ENCODE data around the gene FAM20C.
A peak's percentile ranks its signal among the peaks of the same experiment; 100 is the strongest.

FAM20C gene

DNA sequence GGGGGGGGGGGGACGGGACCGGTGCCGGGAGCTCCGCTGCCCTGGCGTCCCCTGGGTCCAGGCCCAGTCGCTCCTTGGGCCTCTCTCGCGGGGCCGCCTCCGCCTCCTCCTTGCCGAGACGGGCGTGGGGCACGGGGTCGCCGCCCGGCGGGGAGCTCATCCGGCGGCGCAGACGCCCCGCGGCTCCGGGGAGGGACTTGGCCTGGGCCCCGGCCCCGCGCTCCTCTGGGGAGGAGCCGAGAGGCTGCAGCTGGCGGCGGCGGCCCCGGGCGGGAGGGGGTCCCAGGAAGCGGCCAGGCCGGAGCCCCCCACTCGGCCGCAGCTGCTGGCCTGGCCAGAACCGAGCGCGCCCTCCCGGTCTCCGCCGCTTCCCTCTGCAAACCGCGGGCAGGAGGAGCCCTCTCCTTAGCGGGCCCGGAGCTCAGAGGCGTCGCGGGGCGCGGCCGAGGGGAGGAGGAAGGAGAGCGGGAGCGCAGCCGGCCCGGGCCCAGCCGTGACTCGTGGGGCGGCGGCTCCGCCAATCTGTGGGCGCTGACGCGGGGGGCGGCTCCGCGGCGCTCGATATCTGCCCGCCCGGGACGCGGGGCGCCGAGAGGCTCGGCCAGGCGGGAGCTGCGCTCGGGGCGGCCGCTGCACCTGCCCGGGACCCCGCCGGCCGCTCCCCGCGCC is at the start of gene FAM20C:
FAM20C (plus strand) TSS at position 591 of the 669 bp plus-strand sequence. CDS start 629 bp downstream, outside the sequence.
- DNase-seq (ENCODE audit: low read depth in 2 of 2, low spot score in 1 of 2) = no peak

DNA sequence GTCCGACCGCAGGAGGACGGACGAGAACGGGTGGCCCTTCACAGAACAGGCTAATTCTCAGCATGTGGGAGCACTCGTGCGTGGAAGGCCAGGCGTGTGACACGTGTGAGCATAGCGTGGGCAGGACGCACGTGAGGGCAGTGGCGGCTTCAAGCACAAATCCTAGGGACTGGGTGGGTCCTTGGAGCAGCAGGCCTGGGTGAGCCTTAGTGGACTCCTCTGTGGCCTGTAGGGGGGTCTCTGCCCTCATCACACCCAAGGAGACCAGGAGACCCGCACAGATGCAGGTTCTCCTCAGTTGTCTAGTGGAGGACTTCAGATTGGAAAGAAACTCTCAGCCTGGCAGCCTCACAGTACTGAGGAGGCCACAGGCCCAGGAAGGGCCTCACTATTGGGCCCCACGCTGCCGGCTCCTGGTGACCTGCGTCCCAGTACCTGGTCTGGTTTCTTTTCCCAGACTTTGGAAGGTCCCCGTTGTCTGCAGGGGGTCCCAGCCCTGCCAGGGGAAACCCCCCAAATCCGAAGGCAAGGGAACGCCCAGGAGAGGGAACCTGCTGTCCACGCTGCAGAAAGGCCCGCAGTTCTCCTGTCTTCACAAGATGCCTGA is 49.1 kb upstream of the FAM20C start:
- DNase-seq (ENCODE audit: low read depth in 2 of 2, low spot score in 1 of 2) = no peak

DNA sequence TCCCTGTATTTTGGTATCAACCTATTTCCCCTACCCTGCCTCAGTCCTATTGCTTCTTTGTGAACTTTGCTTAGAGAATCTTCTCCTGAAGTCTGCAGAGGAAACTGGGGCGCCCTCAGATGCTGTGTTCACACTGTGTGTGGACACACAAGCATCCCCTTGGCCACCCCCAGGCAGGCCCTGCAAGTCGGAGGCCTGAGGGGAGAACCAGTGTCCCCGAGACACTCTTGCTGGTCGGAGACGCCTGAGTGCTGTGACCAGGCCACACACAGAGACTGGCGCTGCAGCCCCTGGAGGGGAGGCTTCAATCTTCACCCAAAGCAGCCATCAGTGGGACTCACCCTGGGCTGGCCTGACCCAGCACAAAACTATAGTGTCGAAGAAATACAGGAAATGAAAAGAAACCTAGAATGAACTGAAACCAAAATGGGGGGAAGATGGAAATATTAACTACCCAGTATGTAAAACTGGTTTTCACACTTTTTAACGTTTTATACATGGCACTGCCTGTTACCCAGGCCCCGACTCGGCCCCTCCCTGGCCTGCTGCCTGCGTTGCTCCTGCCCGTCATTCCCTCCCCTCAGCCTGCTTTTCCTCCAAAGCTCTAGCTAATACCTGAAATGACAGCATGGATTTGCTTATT is 48.4 kb upstream of the FAM20C start:
- no peak for DNase-seq (ENCODE audit: low read depth in 2 of 2, low spot score in 1 of 2)

DNA sequence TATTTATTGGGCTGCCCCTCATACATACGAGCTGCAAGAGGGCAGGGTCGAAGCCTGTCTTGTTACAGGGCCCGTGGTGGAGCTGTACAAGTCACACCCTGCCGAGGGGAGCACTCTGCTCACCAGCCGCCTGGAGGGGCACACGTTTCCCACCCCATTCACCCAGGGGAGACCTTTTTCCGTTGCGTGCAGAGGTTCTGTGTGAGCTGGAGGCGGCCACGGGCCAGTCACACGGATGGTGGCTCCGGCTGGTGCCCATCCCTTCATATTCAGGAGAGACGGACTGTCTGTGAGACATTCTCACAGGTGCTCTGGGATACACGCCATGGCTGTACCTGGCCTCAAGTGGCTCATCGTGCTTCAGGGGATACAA is 47.9 kb upstream of the FAM20C start:
- DNase-seq (ENCODE audit: low read depth in 2 of 2, low spot score in 1 of 2) = no peak

DNA sequence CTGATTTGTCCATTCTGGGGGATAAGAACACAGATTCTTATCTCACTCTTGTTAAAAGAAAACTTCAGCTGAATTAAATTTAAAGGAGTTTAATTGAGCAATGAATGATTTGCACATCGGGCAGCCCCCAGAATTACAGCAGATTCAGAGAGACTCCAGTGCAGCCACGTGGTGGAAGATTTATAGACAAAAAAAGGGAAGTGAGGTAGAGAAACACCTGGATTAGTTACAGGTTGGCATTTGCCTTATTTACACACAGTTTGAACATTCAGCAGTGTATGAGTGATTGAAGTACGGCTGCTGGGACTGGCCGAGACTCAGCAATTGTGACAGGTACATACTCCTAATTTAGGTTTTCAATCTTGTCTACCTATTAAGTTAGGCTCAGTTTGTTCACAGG is 46.5 kb upstream of the FAM20C start:
- DNase-seq (ENCODE audit: low read depth in 2 of 2, low spot score in 1 of 2) = no peak

DNA sequence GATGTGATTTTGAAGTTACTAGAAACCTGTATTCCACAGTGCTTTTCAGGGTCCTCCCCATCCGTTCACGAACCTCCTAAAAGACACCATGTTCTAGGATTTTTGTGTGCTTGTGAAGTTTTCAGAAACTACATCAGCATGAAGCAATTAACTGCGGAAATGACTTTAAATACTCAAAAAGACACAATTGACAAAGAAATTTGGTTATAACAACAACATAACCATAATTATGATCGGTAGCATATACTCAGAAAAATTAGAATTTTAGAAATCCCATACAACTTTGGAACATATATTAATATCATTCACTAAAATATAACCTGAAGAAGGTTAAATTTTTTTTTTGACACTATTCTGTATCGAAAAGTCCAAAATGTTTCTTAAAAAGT is 43.8 kb upstream of the FAM20C start:
- DNase-seq (ENCODE audit: low read depth in 2 of 2, low spot score in 1 of 2) = no peak

DNA sequence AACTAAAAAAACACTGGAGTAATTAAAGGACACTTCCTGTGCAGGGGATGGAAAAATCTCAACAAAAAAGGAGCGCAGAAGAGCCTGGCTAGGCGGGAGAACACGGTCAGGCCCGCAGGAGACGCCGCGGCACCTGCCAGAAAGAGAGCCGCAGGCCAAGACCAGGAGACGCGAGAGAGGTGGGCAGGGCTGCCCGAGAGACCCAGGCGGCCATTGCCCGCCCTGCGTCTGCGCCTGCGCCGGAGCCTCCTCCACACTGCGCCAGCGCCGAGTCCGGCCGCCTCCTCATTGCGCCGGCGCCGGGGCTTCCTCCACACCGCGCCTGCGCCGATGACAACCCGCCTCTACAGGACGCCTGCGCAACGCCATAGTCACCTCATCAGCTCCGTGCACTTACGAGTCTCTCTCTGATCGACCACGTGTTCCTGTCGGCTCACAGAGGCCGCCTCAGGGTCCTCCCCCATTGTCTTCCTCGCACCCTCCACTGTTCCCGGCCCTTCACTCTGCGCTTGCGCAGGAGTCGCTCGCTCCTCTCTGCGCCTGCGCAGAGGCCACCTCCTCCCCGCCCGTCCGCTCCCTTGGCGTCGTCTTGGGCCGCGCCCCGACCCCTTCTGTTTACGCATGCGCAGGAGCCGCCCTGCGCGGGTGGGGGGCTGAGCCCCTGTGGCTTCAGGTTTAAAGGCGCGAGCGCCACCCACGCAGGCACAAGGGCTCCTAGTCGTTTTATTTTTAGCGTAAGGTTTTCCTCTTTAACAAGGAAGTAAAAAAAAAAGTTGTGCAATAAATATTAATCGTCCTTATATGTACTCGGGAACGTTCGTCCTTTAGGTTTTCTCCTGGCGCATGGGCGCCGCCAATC is 43.2 kb upstream of the FAM20C start:
- DNase-seq (ENCODE audit: low read depth in 2 of 2, low spot score in 1 of 2) = peak; percentile 92 to 95

DNA sequence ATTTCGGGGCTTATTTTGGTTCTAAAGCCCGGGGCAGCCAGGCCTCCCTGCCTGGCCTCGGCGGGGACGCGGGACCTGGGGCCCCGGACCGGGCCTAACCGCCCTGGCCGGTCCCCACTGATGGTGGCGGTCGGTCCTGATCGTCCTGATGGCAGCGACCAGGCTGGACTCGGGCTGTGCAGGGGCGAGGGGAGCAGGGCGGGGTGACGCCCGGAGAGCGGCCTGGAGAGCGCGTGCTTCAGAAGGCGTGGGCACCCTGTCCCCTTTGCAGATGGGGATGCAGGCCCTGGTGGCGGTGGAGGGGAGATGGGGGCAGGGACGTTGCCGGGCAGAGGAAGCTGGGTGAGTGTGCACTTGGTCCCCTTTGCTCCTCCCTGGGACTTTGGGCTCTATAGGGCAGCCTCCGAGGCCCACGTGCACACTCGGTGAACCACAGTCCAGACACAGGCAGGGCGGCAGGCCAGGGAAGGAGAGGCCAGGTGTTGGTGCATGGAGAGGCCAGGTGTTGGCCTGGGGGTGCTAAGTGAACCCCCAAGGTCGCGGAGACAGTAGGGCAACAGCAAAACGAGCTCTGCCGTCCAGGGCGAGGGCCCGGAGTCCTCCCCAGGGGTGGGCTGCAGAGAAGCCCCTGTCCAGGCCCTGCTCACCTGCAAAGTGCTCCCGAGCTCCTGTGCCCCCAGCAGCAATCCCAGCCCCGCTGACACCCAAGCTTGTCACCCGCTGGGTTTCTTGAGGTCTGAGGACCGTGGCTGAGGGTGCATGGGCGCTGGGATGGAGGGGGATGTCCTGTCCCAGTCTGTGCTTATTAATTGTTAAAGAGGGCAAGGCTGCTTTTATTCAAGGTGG is 42.4 kb upstream of the FAM20C start:
- DNase-seq (ENCODE audit: low read depth in 2 of 2, low spot score in 1 of 2) = no peak

DNA sequence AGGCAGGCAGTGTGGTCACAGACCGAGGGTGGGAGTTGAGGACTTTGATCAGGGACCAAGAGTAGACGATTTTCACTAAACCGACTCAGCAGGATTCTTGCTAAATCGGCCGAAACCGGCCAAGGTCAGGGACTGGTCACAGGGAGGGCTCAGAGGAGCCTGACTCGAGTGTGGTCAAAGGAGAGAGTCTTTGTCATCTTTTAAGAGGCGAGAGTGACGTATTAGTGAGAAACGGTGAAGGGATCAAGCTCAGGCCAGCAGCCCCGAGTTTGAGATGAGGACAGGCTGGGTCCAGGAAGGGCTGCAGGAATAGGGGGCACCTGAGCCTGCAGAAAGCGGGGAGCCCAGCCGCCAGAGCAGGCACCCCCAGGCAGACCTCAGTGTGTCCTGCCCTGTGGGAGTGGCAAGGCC is 41.6 kb upstream of the FAM20C start:
- no peak for DNase-seq (ENCODE audit: low read depth in 2 of 2, low spot score in 1 of 2)

DNA sequence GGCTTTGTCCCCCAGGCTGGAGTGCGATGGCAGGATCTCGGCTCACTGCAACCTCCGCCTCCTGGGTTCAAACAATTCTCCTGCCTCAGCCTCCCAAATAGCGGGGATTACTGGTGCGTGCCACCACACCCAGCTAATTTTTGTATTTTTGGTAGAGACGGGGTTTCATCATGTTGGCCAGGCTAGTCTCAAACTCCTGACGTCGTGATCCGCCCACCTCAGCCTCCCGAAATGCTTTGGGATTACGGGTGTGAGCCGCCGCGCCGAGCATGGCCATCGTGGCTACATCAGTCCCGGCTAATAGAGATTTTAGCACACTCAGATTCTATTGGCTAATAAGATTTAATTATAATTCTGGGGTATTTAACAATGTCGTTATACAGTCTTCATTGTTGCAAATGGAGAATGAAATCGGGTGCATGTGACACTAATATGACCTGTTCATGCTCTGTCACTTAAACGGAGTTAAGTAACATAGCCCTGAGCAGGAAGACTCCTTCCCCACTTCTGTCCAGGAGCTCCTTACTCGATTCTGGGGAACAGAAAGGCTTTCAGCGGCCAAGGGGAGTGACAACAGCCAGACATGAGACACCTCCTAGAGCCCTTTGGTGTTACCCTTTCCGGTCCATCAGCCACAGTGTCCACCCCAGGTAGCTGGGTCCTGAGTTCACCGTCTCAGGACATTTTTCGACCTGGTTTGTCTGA is 40.9 kb upstream of the FAM20C start:
- no peak for DNase-seq (ENCODE audit: low read depth in 2 of 2, low spot score in 1 of 2)

DNA sequence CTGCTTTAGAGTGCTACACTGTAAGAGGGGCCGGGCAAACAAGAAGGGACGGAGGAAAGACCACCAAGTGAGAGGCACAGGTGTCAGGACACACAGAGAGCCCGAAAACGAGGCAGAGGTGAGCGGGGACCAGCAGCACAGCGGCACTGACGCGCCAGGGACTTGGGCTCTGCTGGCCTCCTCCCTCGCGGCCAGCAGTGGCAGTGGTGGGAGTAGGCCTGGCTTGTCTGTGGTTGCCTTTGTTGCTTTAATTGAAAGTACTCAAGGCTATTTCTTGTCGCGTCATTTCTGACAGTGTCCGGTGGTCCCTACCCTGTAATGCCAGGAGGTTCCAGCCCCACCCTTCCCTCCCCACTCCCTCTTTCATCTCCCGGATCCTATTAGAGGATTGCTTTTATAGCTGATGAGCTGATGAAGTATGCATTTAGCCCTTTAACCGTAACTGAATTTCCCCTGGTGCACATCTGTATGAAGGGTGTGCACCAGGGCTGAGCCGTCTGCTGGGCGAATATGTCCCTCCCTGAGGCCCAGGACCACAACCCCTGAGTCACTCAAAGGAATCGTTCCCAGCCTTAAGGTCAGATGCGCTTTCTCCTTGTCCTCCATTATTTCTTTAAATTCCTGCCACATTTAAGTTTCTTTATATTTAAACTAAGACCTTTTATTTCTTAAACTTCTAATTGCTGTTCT is 39.5 kb upstream of the FAM20C start:
- no peak for DNase-seq (ENCODE audit: low read depth in 2 of 2, low spot score in 1 of 2)

DNA sequence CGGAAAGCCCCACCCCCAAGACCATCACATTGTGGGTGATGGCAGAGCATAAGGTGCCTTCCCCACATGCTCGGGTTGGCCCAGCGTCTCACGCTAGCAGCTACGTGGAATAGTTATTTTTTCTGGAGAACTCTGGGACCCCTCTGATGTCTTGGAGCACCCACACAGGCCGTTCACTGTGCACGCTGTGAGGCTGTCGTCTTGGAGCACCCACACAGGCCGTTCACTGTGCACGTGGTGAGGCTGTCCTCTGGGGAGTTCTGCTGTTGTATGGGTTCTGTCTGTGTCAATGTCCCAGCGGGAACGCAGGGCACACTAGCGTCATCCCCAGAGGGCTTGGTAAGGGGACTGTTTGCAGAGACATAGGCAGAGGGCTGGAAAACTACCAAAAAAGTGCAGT is 38.8 kb upstream of the FAM20C start:
- DNase-seq (ENCODE audit: low read depth in 2 of 2, low spot score in 1 of 2) = no peak

DNA sequence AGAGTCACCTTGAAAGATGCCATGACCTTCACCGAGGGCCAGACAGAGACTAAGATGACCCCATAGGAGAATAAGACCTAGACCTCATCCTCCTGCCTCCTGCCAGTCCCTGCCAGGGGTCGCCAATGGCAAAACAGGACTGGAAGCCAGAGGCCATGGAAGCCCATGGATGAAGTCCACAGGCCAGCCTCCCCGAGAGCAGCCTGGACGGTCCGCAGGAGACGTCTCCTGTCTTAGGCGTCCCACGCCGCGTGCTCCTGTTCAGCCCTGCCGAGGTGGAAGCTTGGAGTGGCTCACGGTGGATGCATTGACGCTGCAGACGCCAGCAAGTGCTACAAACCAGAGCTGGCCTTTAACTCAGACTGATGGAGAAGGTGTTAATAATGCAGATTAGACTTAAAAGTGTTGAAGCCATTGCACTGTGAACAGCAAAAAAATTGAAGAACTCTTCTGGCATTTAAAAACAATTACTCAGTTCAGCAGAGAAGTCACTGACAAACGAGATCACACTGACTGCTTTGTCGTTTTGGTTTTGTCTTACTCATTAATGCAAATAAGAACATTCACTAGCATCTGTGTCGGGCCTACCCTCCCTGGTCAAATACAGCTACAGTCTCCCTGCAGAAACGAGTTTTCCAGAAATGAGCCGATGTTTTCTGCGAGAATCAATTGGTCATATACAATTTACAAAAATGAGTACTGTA is 38.1 kb upstream of the FAM20C start:
- DNase-seq (ENCODE audit: low read depth in 2 of 2, low spot score in 1 of 2) = no peak

DNA sequence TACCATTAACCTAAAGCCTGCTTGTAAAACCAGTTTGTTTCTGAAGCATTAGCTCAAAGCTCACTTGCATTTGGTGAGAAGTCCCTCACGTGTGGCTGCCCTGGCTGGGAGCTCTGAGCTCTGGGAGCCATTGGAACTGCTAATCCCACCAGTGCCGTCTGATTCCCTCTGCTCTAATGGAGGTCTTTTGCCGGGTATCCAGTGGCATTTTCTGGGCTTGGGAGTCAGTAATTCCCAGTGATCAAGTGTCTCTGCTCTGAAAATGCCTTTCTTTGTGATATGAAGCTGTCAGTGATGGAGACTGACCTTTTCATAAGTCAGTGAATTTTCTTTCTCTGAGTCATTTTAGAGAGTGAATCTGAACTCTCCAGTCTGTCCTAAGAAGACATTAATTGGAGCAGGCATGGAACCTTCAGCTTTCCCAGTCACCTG is 36.9 kb upstream of the FAM20C start:
- DNase-seq (ENCODE audit: low read depth in 2 of 2, low spot score in 1 of 2) = no peak

DNA sequence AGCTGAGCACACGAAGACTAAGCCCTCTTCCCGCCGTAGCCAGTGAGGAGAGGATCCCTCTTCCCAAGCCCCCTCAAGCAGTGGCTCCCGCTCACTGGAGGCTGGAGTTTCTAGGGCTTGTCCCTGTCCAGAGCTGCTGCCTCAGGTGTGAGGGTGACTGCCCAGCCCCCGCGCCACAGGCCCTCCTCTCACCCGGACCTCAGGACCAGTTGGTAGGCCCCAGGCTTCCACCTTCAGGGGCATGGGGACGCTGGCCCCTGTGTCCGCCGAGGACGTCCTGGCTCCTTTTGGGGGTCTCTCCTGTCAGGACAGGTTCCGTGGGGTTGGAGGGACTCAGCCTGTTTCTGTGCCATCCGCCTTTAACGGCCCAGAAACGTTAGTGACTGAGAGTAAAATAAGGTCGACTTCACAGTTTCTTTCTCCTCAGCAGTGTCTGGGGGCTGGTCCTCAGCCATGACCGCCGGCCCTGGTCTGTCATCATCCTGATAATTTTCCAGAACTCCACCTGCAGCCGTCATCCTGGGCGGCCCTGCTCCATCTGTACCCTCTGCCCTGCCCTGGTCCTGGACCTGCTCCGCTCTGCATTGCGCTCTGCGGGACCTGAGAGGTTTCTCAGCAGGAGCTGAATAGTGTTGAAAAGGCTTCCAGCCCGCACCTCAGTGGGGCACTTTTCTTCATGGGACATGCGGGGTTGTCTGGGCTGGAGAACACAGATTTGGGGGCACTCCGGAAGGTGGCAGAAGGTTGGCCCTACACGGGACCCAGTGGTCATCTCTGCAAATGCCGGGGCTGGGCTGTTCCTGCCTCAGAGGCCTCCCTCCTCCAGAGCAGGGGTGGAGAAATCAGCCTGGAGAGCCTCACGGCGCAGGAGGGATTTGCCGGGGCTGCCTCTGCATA is 36.0 kb upstream of the FAM20C start:
- no peak for DNase-seq (ENCODE audit: low read depth in 2 of 2, low spot score in 1 of 2)

DNA sequence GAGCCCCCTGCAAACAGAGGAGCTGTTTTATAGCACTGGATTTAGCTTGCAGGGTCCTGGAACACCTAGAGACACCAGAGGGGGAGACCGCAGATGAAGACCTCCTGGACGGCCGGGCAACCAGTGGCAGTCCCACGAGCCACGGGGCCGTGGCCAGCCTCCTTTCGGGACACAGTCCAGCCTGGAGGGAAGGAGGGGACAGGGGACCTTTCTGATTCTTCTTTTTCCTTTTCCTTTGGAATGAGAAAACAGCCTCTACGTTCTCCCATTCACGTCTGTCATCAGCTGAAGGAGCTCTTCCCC is 35.4 kb upstream of the FAM20C start:
- DNase-seq (ENCODE audit: low read depth in 2 of 2, low spot score in 1 of 2) = no peak

DNA sequence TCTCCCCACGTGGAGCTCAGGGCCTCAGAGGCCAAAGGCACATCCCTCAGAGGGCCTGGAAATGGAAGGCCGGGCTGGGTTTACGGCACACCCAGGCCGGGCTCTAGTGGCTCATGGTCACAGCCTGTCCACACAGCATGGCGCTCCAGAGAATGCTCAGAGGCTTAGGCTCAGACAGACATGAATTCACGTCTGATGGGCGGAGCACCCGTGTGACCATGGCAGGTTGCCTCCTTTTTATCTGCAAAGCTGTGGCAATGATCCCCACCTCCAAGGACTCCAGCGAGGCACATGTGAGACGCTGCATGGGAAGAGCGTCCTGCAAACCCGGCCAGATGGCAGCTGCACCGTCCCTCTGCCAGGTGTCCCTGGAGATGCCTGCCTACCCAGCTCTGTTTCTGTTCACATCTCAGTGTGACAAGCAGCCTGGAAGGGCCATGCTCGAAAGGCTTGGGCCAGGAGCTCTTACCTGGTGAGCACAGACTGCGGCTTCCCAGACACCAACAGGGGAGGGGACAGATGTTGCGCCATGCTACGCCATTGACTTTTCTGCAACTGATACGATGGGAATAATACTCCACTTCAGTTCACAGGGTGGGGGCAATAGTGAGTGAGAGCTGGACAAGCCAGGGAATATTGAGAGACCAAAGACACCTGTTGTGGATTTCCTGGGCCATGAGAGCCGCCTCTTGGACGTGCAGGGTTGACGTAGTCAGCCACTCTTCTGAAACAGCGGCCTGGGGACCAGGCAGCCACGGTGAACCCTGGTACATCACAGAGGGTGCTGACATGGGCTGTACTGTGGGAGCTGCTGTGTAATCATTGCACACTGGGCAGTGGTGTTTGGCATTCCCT is 34.4 kb upstream of the FAM20C start:
- no peak for DNase-seq (ENCODE audit: low read depth in 2 of 2, low spot score in 1 of 2)
